HFF-Myc (cell line): ENCODE data around the gene SRR.

Experiments used
- DNase-seq: peaks from one replicate; pipeline ENCODE4 v3.0.0-alpha.2; 2011; ENCODE audit warnings: low read depth; ENCODE audit errors: extremely low read depth
- H3K4me3 ChIP-seq: replicated peaks from 2 replicates; pipeline ENCODE4 v1.5.1; 2011; ENCODE audit warnings: low read depth, mild to moderate bottlenecking, control low read depth, low read length
- TF ChIP-seq, protein P1 (sequence below): IDR thresholded peaks from 2 replicates; pipeline ENCODE4 v1.5.1; 2012; ENCODE audit warnings: mild to moderate bottlenecking, low read depth, low read length, control low read depth; ENCODE audit errors: missing control alignments

The SRR gene

DNA sequence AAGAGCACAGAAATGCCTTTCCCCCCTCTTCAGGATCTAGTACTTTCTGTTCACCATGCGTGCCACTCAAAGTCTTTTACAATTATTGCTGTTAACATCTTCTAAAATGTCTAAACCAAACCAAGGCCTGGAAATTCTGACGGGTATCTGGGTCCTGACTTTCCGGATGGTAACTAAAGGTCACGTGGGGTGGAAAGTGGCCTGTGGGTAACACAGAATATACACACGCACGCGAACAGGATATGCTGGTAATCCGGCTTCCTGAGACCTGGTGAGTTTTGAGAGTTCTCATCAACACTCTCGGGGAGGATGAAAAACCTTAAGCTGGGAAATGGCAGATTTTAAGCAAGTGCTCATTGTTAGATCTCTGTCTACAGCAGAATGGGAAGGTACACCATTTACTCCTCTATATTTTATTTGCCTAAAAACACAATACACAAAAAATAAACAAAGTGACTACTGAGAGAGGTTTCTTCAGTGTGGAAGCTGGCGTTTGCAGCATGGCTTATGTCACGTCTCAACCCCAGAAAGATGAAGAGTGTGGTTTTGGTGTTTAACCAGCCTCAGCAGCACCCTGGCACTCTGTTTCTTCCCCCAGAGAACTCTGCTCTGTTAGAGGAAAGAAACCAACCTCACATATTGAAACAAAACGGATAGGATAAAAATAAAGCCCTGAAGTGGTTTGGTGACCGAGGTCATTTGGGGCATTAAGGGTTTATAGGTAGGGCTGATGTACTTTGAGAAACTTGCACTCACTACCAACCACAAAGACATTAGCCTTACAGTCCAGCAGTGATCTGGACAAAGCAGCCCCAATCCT is 37.5 kb upstream of the SRR start:
- DNase-seq, result no peak
- H3K4me3 ChIP-seq, result no peak overlapping the region
- TF ChIP-seq, protein P1, sequence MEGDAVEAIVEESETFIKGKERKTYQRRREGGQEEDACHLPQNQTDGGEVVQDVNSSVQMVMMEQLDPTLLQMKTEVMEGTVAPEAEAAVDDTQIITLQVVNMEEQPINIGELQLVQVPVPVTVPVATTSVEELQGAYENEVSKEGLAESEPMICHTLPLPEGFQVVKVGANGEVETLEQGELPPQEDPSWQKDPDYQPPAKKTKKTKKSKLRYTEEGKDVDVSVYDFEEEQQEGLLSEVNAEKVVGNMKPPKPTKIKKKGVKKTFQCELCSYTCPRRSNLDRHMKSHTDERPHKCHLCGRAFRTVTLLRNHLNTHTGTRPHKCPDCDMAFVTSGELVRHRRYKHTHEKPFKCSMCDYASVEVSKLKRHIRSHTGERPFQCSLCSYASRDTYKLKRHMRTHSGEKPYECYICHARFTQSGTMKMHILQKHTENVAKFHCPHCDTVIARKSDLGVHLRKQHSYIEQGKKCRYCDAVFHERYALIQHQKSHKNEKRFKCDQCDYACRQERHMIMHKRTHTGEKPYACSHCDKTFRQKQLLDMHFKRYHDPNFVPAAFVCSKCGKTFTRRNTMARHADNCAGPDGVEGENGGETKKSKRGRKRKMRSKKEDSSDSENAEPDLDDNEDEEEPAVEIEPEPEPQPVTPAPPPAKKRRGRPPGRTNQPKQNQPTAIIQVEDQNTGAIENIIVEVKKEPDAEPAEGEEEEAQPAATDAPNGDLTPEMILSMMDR, result no peak

DNA sequence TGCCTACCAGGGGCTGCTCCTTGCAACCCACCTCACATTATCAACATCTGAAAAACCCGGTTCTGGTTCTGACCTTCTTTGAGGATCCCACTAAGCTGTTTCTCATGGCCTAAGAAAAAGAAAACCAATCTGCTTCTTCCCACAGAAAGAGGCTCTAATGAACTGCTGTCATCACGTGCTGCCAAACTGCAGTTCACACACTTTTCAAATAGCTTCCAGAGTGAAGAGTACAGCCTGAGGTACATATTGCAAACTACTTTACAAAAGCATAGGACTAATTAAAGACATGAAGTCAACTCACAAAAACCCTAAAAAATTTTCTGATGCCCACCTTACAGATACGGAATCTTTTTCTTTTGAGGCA is 36.9 kb upstream of the SRR start:
- no peak for DNase-seq
- TF ChIP-seq, protein P1, result no peak
- H3K4me3 ChIP-seq, result no peak overlapping the region

DNA sequence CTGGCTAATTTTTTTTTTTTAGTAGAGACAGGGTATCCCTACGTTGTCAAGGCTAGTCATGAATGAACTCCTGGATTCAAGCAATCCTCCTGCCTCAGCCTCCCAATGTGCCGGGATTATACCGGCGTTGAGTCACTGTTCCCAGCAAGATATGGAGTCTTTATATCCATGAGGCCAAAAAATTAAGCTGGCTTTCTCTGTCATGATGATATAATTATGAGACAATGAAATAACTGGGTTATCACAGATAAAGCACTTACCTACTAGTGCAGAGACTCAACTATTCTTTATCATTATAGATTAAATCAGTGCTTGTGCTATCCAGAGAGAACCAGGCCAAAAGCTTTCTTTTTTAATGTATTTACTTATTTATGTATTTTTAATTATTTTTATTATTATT is 36.4 kb upstream of the SRR start:
- TF ChIP-seq, protein P1, result no peak
- no peak overlapping the region for H3K4me3 ChIP-seq
- no peak for DNase-seq

DNA sequence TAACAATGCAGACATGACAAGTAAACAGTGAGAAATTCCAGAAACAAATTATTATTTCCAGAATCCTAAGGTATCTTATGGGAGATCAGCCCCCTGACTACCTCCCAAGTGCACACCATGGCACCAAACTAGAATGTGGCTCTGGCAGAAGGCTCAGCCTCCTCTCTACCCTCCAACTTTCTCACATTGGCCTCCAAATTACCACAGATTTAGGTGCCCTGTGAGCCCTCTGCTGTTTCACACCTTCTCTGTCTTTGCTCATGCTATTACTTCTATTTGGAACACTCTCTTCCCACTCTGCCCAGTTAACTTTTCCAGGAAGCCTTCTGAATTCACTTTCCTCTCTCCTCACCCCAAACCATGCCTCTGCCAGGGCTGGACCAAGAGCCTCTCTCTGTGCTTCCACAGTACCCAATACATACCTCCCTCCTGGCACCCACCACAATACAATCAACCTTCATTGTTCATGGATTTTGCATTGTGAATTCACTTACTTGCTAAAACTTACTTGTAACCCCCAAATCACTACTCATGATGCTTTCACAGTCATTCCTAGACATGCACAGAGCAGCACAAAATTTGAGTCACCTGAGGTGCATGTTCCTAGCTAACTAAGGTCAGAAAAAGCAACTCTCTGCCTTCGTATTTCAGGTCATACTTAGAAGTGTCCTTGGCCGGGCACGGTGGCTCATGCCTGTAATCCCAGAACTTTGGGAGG is 31.6 kb upstream of the SRR start:
- no peak for DNase-seq

DNA sequence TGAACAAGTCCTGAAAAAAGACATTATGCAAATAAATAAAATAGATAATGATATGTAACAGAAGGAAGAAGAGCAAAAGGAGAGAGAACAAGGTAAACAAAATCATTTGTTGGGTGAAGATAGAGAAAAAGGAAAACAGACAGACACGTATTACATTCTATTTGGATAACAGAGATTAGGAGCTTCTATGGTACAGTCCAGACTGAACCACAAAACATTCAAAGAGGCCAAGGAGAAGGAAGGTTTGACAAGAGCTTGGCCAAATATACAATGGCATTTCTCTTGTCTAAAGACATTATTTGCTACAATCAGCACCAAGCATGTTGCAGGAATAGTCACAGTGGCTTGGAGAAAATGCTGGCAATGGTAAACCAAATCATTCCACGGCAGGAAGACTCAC is 29.3 kb upstream of the SRR start:
- TF ChIP-seq, protein P1, result no peak
- no peak for DNase-seq
- no peak overlapping the region for H3K4me3 ChIP-seq

More for the DNA sequence above, 31.6 kb upstream of the SRR start:
- TF ChIP-seq, protein P1, result no peak
- no peak overlapping the region for H3K4me3 ChIP-seq

DNA sequence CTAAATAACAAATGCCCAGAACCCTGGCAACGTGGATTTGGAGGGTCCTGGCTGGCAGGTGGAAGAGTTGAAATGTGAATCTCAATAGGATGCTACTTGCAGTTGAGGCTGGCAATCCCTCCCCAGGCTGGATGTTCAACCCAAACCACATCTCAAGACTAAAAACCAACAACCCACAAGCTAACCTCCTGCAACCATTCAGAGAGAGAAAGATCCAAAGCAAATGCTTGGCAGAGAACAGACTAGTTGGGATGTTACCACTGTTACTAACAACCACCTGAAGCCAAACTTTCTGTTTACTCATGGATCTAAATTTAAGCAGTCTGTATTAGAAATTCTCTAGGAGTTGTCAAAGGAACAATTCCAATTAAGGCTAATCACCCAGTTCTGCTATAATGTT is 28.0 kb upstream of the SRR start:
- TF ChIP-seq, protein P1, result no peak
- no peak overlapping the region for H3K4me3 ChIP-seq
- no peak for DNase-seq
